ENCODE results near the gene XIRP2. TPM values are rescaled to one million over a fixed set of nuclear protein-coding genes. Genes with fewer than 3 reads are reported as not detected.

Gene XIRP2
- total RNA-seq, 1 donor from 2014 or later: 0.29 TPM

DNA sequence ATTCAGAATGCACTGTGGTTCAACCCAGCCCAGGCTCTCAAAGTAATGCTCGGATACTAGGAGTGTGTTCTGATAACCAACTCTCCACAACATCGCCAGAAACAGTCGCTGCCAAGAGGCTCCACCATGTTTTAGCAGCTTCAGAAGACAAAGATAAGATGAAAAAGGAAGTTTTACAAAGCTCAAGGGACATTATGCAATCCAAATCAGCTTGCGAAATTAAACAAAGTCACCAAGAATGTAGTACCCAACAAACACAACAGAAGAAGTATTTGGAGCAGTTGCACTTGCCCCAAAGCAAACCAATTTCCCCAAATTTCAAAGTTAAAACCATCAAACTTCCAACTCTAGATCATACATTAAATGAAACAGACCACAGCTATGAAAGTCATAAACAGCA is 360.9 kb downstream of the XIRP2 start:
- TF ChIP-seq, protein P1, sequence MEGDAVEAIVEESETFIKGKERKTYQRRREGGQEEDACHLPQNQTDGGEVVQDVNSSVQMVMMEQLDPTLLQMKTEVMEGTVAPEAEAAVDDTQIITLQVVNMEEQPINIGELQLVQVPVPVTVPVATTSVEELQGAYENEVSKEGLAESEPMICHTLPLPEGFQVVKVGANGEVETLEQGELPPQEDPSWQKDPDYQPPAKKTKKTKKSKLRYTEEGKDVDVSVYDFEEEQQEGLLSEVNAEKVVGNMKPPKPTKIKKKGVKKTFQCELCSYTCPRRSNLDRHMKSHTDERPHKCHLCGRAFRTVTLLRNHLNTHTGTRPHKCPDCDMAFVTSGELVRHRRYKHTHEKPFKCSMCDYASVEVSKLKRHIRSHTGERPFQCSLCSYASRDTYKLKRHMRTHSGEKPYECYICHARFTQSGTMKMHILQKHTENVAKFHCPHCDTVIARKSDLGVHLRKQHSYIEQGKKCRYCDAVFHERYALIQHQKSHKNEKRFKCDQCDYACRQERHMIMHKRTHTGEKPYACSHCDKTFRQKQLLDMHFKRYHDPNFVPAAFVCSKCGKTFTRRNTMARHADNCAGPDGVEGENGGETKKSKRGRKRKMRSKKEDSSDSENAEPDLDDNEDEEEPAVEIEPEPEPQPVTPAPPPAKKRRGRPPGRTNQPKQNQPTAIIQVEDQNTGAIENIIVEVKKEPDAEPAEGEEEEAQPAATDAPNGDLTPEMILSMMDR (IDR thresholded peaks at IDR 0.05; ENCODE audit: insufficient read depth, low read length, poor library complexity, severe bottlenecking): no peak

DNA sequence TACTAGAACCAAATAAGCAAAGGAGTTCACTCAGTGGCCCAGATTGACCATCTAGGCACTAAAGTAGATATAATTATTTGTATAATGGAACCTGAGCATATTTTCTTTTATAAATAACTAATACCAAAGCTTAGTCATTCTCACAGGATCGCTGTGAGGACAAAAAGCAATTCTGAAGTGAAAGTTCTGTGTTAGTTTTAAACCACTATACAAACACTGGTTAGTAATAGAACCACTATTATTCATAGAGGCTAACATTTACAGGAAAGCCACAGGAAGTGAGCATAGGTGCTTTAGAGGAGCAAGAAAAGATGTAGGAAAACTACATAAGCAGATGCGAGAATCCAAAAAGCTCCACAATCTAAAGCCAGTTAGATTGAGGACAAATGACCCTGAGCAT is 364.7 kb downstream of the XIRP2 start:
- Histone ChIP-seq H3K27me3 (ENCODE audit: control insufficient read depth, insufficient read depth, low read length) (no peaks in the 10 kb centered on the region), H3K36me3 (ENCODE audit: control insufficient read depth, insufficient read depth, low read length) (no peaks in the 10 kb centered on the region), H3K4me3 (ENCODE audit: low read depth, low read length) (no peak overlapping the region)
- TF ChIP-seq, protein P1 (IDR thresholded peaks at IDR 0.05; ENCODE audit: insufficient read depth, low read length, poor library complexity, severe bottlenecking): no peak
- peak; percentile 37 for DNase-seq (ENCODE audit: low read depth)

More for the DNA sequence above, 360.9 kb downstream of the XIRP2 start:
- no peaks in the 10 kb centered on the region for H3K36me3 ChIP-seq (ENCODE audit: control insufficient read depth, insufficient read depth, low read length)
- H3K27me3 ChIP-seq (ENCODE audit: control insufficient read depth, insufficient read depth, low read length): no peaks in the 10 kb centered on the region
- DNase-seq (ENCODE audit: low read depth): no peak
- no peak overlapping the region for H3K4me3 ChIP-seq (ENCODE audit: low read depth, low read length)

DNA sequence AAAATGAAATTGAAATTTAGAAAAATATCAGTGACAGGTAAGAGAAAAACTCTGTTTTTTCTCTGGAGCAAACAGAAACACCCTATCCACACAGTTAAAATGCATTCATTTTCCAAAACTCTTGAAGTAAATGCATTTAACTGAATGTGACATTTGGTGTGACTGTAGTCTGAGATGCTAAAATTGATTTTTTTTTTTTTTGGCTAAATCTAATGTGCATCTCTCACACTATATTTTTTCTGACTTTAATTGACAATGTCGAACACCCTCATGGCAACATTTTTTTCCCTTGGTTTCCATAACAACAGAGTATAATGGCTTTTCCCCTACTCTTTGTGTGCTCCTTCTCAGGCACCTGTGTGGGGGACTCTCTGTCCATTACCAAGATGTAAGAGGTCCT is 366.4 kb downstream of the XIRP2 start:
- Histone ChIP-seq H3K27me3 (ENCODE audit: control insufficient read depth, insufficient read depth, low read length) (no peaks in the 10 kb centered on the region), H3K36me3 (ENCODE audit: control insufficient read depth, insufficient read depth, low read length) (no peaks in the 10 kb centered on the region), H3K4me3 (ENCODE audit: low read depth, low read length) (no peak overlapping the region)
- TF ChIP-seq, protein P1 (IDR thresholded peaks at IDR 0.05; ENCODE audit: insufficient read depth, low read length, poor library complexity, severe bottlenecking): no peak
- DNase-seq (ENCODE audit: low read depth): no peak

DNA sequence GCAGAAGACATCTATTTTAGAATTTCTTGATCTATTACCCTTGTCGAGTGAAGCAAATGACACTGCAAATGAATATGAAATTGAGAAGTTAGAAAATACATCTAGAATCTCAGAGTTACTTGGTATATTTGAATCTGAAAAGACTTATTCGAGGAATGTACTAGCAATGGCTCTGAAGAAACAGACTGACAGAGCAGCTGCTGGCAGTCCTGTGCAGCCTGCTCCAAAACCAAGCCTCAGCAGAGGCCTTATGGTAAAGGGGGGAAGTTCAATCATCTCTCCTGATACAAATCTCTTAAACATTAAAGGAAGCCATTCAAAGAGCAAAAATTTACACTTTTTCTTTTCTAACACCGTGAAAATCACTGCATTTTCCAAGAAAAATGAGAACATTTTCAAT is 370.4 kb downstream of the XIRP2 start:
- H3K27me3 ChIP-seq (ENCODE audit: control insufficient read depth, insufficient read depth, low read length): no peaks in the 10 kb centered on the region
- DNase-seq (ENCODE audit: low read depth): no peak
- TF ChIP-seq, protein P1 (IDR thresholded peaks at IDR 0.05; ENCODE audit: insufficient read depth, low read length, poor library complexity, severe bottlenecking): no peak
- H3K36me3 ChIP-seq (ENCODE audit: control insufficient read depth, insufficient read depth, low read length): no peaks in the 10 kb centered on the region
- no peak overlapping the region for H3K4me3 ChIP-seq (ENCODE audit: low read depth, low read length)

DNA sequence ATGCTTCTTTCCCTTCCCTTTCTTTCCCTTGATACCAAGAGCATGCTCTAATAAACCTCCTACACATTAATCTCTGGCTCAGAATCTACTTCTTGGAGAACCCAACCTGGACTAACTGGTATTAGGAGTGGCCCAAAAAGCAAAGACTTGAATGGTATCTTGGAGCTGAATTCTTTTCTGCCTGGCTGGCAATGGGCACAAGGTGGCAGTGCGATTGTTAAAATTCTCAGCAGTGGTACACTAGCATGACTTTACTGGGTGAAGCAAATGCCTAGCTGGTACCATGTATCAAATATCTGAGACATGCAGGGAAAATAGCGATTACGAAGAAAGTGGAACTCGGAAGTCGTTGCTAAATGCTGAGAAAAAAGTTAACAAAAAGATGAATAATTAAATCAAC is 376.1 kb downstream of the XIRP2 start:
- Histone ChIP-seq H3K4me3 (ENCODE audit: low read depth, low read length) (no peak overlapping the region), H3K36me3 (ENCODE audit: control insufficient read depth, insufficient read depth, low read length) (no peaks in the 10 kb centered on the region), H3K27me3 (ENCODE audit: control insufficient read depth, insufficient read depth, low read length) (no peaks in the 10 kb centered on the region)
- TF ChIP-seq, protein P1 (IDR thresholded peaks at IDR 0.05; ENCODE audit: insufficient read depth, low read length, poor library complexity, severe bottlenecking): peak; percentile 56
- DNase-seq (ENCODE audit: low read depth): peak; percentile 4

DNA sequence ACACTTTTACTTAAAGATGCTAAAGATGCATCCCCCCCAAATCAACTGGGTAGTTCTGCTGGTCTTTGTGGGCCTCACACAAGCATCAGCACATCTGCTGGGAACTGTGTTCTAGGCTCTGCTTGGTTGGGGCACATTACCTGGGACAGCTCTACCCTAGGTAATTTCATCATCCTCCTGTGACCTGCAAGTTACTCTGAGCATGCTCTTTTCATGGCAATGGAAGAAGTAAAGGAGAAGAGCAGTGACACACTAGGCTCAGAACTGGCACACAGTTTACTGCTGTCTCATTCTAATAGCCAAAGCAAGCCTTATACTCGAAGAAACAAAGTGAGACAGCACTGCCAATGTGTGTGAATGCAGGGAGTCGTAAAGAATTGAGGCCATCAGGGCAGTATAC is 376.7 kb downstream of the XIRP2 start:
- no peak overlapping the region for H3K4me3 ChIP-seq (ENCODE audit: low read depth, low read length)
- DNase-seq (ENCODE audit: low read depth): no peak
- H3K36me3 ChIP-seq (ENCODE audit: control insufficient read depth, insufficient read depth, low read length): no peaks in the 10 kb centered on the region
- TF ChIP-seq, protein P1 (IDR thresholded peaks at IDR 0.05; ENCODE audit: insufficient read depth, low read length, poor library complexity, severe bottlenecking): no peak
- H3K27me3 ChIP-seq (ENCODE audit: control insufficient read depth, insufficient read depth, low read length): no peaks in the 10 kb centered on the region
